Keratinocyte (primary cell): ENCODE measurements around the gene SMCO3. TPM values are rescaled to one million over a fixed set of nuclear protein-coding genes. Genes with fewer than 3 reads are reported as not detected.

Experiments used
- DNase-seq: peaks from one replicate; pipeline ENCODE4 v3.0.0-alpha.2; 2011; ENCODE audit warnings: low read depth, missing footprints, low spot score
- FAIRE-seq: peaks from 2 replicates; lab custom pipeline; 2011; peaks lifted over from hg19 to GRCh38; lab: Jason Lieb, UNC
- H2AFZ ChIP-seq: 2 replicates; pipeline ENCODE4 v1.6.0; 2012; ENCODE audit warnings: low read length, control low read depth, inconsistent platforms; ENCODE audit not compliant: control insufficient read depth
- H3K27ac ChIP-seq: 2 replicates; pipeline ENCODE4 v1.5.1; 2011; ENCODE audit warnings: low read length; ENCODE audit not compliant: control insufficient read depth, insufficient read depth
- H3K27me3 ChIP-seq: 3 replicates; pipeline ENCODE4 v1.6.0; 2011; ENCODE audit warnings: low read length; ENCODE audit not compliant: control insufficient read depth, insufficient read depth; ENCODE audit errors: extremely low read depth
- H3K36me3 ChIP-seq, 2 experiments: 2 replicates in 1 of 2; 3 replicates in 1 of 2; pipeline ENCODE4 v1.5.1; 2011; ENCODE audit warnings: low read length in 2 of 2, mild to moderate bottlenecking in 1 of 2; ENCODE audit not compliant: control insufficient read depth in 2 of 2, insufficient read depth in 2 of 2; ENCODE audit errors: extremely low read depth in 1 of 2
- H3K4me1 ChIP-seq: 3 replicates; pipeline ENCODE4 v1.5.1; 2011; ENCODE audit warnings: low read length; ENCODE audit not compliant: control insufficient read depth, insufficient read depth; ENCODE audit errors: extremely low read depth
- H3K4me2 ChIP-seq: 3 replicates; pipeline ENCODE4 v1.6.0; 2011; ENCODE audit warnings: low read depth, low read length; ENCODE audit not compliant: control insufficient read depth, insufficient read depth; ENCODE audit errors: extremely low read depth
- H3K4me3 ChIP-seq, 3 experiments: fragments of 200-600 bp in 1 of 3; sonication (generic) in 1 of 3; 2 replicates in 2 of 3; 3 replicates in 1 of 3; pipeline ENCODE4 v1.5.1; 2011 to 2016; ENCODE audit warnings: low read length in 3 of 3, mild to moderate bottlenecking in 3 of 3, control low read depth in 2 of 3, inconsistent platforms in 1 of 3, low read depth in 1 of 3, mixed read lengths in 1 of 3, mixed run types in 1 of 3, moderate library complexity in 1 of 3; ENCODE audit not compliant: control insufficient read depth in 2 of 3, insufficient read depth in 2 of 3; ENCODE audit errors: extremely low read depth in 1 of 3
- H3K79me2 ChIP-seq: 2 replicates; pipeline ENCODE4 v1.6.0; 2012; ENCODE audit warnings: low read length; ENCODE audit not compliant: control insufficient read depth, insufficient read depth
- H3K9ac ChIP-seq: 3 replicates; pipeline ENCODE4 v1.6.0; 2011; ENCODE audit warnings: low read length; ENCODE audit not compliant: control insufficient read depth, insufficient read depth; ENCODE audit errors: extremely low read depth
- H3K9me1 ChIP-seq: 3 replicates; pipeline ENCODE4 v1.6.0; 2011; ENCODE audit warnings: low read length; ENCODE audit not compliant: control insufficient read depth, insufficient read depth; ENCODE audit errors: extremely low read depth
- H3K9me3 ChIP-seq: 2 replicates; pipeline ENCODE4 v1.5.1; 2012; ENCODE audit warnings: low read depth, low read length; ENCODE audit not compliant: control insufficient read depth
- H4K20me1 ChIP-seq: 3 replicates; pipeline ENCODE4 v1.6.0; 2011; ENCODE audit warnings: low read length; ENCODE audit not compliant: control insufficient read depth, insufficient read depth; ENCODE audit errors: extremely low read depth
- CTCF ChIP-seq, 3 experiments: IDR thresholded peaks in 1 of 3; conservative IDR thresholded peaks in 1 of 3; optimal IDR thresholded peaks in 1 of 3; 2 replicates in 2 of 3; 3 replicates in 1 of 3; pipeline versions ENCODE3 to v1.5.1; 2011; ENCODE audit warnings: low read length in 3 of 3, mild to moderate bottlenecking in 3 of 3, moderate library complexity in 2 of 3, control low read depth in 1 of 3, inconsistent platforms in 1 of 3; ENCODE audit not compliant: insufficient read depth in 2 of 3; ENCODE audit errors: extremely low read depth in 1 of 3
- EZH2 ChIP-seq: IDR thresholded peaks from one replicate; pipeline ENCODE4 v1.6.1; 2012; ENCODE audit warnings: inconsistent platforms, mild to moderate bottlenecking, low read length, moderate library complexity
- dilution Hi-C: fragments of 300-500 bp; cut with MboI; formaldehyde crosslinking; loops from one replicate; pipeline ENCODE4 v1.7.0; 2020; ENCODE audit warnings: low sequenced_read_pairs; ENCODE audit not compliant: extremely low pct_ligation_motif_present
- polyA plus RNA-seq, 5 experiments: library from polyadenylated mRNA; depleted of rRNA in 3 of 5; stranded (reverse) in 3 of 5; stranded (forward) in 1 of 5; unstranded in 1 of 5; fragments of >200 nt; gene quantifications; 1 replicate in 1 of 5; 2 replicates in 3 of 5; 3 replicates in 1 of 5; pipeline versions ENCODE4 v1.2.1 to v1.2.3, GENCODE V29; 2011 to 2012; ENCODE audit warnings: missing spikeins in 2 of 5, low read depth in 1 of 5, low replicate concordance in 1 of 5

Gene SMCO3
- polyA plus RNA-seq, 1 donor (not counting 4 experiments of a cell fraction or from before 2014, with no cell fraction given), result not detected

- peaks cover 12% of the 10 kb centered on the region for H3K4me1 ChIP-seq
- H3K36me3 ChIP-seq, result no peaks in the 10 kb centered on the region
- no peak overlapping the region for H3K27ac ChIP-seq
- TF ChIP-seq CTCF (optimal IDR thresholded peaks at IDR 0.05 in 1 of 3, IDR thresholded peaks at IDR 0.05 in 1 of 3, conservative IDR thresholded peaks at IDR 0.05 in 1 of 3; ENCODE audit: extremely low read depth in 1 of 3, insufficient read depth in 2 of 3, low read length in 3 of 3) (no peak), EZH2 (no peak)
- H3K27me3 ChIP-seq, result no peaks in the 10 kb centered on the region
- FAIRE-seq (no peak), DNase-seq (no peak)
- H3K9me3 ChIP-seq, result no peaks in the 10 kb centered on the region
- no peaks in the 10 kb centered on the region for H3K79me2 ChIP-seq
- H3K4me3 ChIP-seq, result no peak overlapping the region
- no peak overlapping the region for H2AFZ ChIP-seq
- dilution Hi-C loops, result no loop called here
- H3K4me2 ChIP-seq, result no peak overlapping the region
- H3K9me1 ChIP-seq, result no peaks in the 10 kb centered on the region
- no peak overlapping the region for H3K9ac ChIP-seq
- H4K20me1 ChIP-seq, result no peaks in the 10 kb centered on the region
Observed at GRCh38 chr12:14834509-14834908, 20.5 kb upstream of the SMCO3 start.

- Histone ChIP-seq H3K27me3 (no peaks in the 10 kb centered on the region), H4K20me1 (no peaks in the 10 kb centered on the region), H2AFZ (no peak overlapping the region), H3K9me1 (no peaks in the 10 kb centered on the region), H3K79me2 (no peaks in the 10 kb centered on the region), H3K9ac (no peak overlapping the region), H3K4me1 (peaks cover 12% of the 10 kb centered on the region), H3K4me3 (no peak overlapping the region), H3K27ac (no peak overlapping the region), H3K9me3 (no peaks in the 10 kb centered on the region), H3K36me3 (no peaks in the 10 kb centered on the region), H3K4me2 (no peak overlapping the region)
- TF ChIP-seq EZH2, result no peak
- no peak for TF ChIP-seq CTCF (optimal IDR thresholded peaks at IDR 0.05 in 1 of 3, IDR thresholded peaks at IDR 0.05 in 1 of 3, conservative IDR thresholded peaks at IDR 0.05 in 1 of 3; ENCODE audit: extremely low read depth in 1 of 3, insufficient read depth in 2 of 3, low read length in 3 of 3)
- DNase-seq, result no peak
- dilution Hi-C loops, result no loop called here
- no peak for FAIRE-seq
Observed at GRCh38 chr12:14833952-14834351, 20.0 kb upstream of the SMCO3 start.
